Measurements from ENCODE around the gene APOL2.
"Not testable (repeated sequence)": the region's sequence is repeated elsewhere in the genome, so short reads cannot be mapped to it uniquely, and the experiment has no call there.

Gene APOL2

GRCh38 chr22:36239401-36240171 is at the start of gene APOL2:
Gene APOL2, minus strand, starts transcription at chr22:36239527. Its CDS starts 6,365 bp downstream, at chr22:36233162.
- DNase-seq (ENCODE audit: low spot score): peak; percentile 83

GRCh38 chr22:36288571-36289405 is 49.5 kb upstream of the APOL2 start:
- no peak for DNase-seq (ENCODE audit: low spot score)

- DNase-seq (ENCODE audit: low spot score): no peak
Measured at GRCh38 chr22:36287881-36288515, 48.7 kb upstream of the APOL2 start.

- DNase-seq (ENCODE audit: low spot score): peak; percentile 92
Measured at GRCh38 chr22:36286096-36286957, 47.0 kb upstream of the APOL2 start.

- DNase-seq (ENCODE audit: low spot score): no peak
Measured at GRCh38 chr22:36285545-36285944, 46.2 kb upstream of the APOL2 start.

GRCh38 chr22:36285017-36285416 is 45.7 kb upstream of the APOL2 start:
- DNase-seq (ENCODE audit: low spot score): no peak

- DNase-seq (ENCODE audit: low spot score): no peak
Measured at GRCh38 chr22:36284171-36284571, 44.8 kb upstream of the APOL2 start.

- no peak for DNase-seq (ENCODE audit: low spot score)
Measured at GRCh38 chr22:36282328-36282831, 43.1 kb upstream of the APOL2 start.

- DNase-seq (ENCODE audit: low spot score): no peak
Measured at GRCh38 chr22:36281781-36282327, 42.5 kb upstream of the APOL2 start.

GRCh38 chr22:36280379-36280778 is 41.1 kb upstream of the APOL2 start:
- DNase-seq (ENCODE audit: low spot score): no peak

GRCh38 chr22:36279219-36279666 is 39.9 kb upstream of the APOL2 start:
- DNase-seq (ENCODE audit: low spot score): no peak

GRCh38 chr22:36277482-36278291 is 38.4 kb upstream of the APOL2 start:
- DNase-seq (ENCODE audit: low spot score): peak; percentile 83

GRCh38 chr22:36274531-36274930 is 35.2 kb upstream of the APOL2 start:
- DNase-seq (ENCODE audit: low spot score): no peak

GRCh38 chr22:36271951-36272350 is 32.6 kb upstream of the APOL2 start:
- DNase-seq (ENCODE audit: low spot score): not testable (repeated sequence)

GRCh38 chr22:36271231-36271630 is 31.9 kb upstream of the APOL2 start:
- not testable (repeated sequence) for DNase-seq (ENCODE audit: low spot score)

- no peak for DNase-seq (ENCODE audit: low spot score)
Measured at GRCh38 chr22:36267896-36268485, 28.7 kb upstream of the APOL2 start.

- DNase-seq (ENCODE audit: low spot score): no peak
Measured at GRCh38 chr22:36267058-36267457, 27.7 kb upstream of the APOL2 start.

GRCh38 chr22:36263886-36264664 is 24.7 kb upstream of the APOL2 start:
- not testable (repeated sequence) for DNase-seq (ENCODE audit: low spot score)

- DNase-seq (ENCODE audit: low spot score): not testable (repeated sequence)
Measured at GRCh38 chr22:36263216-36263673, 23.9 kb upstream of the APOL2 start.

All from D341Med (cell line).